ENCODE measurements around the gene HMHB1.

The HMHB1 gene

DNA sequence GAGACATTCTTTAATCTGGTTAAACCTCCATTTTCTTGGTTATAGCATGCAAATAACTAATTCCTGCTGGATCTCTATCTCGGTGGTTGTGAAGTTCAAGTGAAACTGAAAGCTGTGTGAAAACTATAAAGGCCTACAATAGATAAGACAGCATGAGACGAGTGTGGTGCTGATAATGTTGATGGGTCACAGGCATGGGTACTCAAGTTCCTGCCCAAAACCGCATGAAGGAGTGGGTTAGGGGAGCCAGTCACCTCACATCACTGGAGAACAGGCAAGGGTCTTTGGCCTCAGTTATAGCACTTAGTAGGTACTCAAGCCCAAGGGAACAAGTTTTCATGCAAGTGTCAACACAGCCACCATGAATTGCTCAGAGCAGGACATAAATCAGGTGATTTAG lies 16.7 kb downstream of the HMHB1 start:
- DNase-seq (ENCODE audit: low spot score), result no peak
- TF ChIP-seq, protein P1, sequence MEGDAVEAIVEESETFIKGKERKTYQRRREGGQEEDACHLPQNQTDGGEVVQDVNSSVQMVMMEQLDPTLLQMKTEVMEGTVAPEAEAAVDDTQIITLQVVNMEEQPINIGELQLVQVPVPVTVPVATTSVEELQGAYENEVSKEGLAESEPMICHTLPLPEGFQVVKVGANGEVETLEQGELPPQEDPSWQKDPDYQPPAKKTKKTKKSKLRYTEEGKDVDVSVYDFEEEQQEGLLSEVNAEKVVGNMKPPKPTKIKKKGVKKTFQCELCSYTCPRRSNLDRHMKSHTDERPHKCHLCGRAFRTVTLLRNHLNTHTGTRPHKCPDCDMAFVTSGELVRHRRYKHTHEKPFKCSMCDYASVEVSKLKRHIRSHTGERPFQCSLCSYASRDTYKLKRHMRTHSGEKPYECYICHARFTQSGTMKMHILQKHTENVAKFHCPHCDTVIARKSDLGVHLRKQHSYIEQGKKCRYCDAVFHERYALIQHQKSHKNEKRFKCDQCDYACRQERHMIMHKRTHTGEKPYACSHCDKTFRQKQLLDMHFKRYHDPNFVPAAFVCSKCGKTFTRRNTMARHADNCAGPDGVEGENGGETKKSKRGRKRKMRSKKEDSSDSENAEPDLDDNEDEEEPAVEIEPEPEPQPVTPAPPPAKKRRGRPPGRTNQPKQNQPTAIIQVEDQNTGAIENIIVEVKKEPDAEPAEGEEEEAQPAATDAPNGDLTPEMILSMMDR (IDR thresholded peaks at IDR 0.05; ENCODE audit: extremely low read depth, missing control alignments), result no peak

DNA sequence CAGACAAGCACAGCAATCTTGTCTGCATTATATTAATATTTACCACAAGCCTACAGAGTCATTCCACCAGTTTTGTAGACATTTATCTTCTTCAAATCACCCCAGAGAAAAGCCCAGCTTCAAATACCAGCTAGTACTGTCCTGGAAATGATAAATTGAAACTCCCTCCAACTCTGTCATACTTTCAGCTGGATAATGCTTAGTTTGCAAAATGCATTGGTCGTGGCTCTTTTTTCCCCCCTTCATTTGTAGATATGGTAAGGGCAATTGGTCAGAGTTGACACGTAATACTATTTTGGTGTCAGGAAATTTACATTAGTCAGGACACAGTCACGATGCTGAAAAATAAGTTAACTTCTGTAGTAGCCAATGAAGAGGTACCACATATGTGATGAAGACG lies 21.2 kb downstream of the HMHB1 start:
- no peak for DNase-seq (ENCODE audit: low spot score)
- TF ChIP-seq, protein P1 (IDR thresholded peaks at IDR 0.05; ENCODE audit: extremely low read depth, missing control alignments), result no peak

DNA sequence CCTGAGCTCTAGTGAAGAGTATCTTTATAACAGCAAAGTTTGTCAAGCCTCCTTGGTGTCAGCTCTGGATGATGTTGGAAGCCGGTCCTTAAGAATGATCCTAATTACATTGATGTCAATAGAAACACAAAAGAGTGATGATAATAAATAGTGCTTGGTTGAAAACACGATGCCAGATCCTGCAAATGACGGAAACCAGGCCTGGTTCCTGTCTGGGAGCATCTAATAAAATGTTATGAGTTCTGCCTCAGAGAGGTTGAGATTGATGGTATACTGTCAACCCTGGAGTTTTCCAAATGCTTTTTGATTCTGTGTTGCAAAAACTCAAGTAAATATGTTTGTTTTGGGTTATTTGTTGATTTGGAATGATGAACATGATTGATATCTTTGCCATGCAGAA lies 23.3 kb downstream of the HMHB1 start:
- no peak for DNase-seq (ENCODE audit: low spot score)
- TF ChIP-seq, protein P1 (IDR thresholded peaks at IDR 0.05; ENCODE audit: extremely low read depth, missing control alignments), result no peak

DNA sequence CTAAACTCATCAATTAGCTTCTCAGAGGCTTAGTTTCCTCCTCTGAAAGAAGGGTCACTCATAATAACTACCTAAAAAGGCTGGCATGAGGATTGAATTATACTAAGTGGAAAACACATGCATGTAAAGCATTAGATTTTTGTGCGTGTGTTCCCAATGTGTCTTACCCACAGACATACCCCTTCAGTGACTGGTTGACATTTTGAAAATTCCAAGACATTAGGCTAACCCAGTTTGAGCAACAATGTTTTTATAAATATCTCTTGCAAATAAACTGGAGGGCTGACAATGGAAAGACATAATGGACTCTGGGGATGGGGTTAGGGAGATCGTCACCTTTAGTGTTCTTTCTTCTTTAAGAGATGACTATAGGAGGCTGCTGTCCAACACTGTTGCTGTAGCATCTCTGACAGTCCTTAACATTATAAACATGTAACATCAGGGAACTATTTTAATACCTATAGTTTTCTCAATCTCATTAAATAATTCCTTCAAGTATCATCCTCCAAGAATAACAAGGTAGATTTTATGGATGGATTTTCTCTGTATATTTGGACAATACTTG lies 24.3 kb downstream of the HMHB1 start:
- TF ChIP-seq, protein P1 (IDR thresholded peaks at IDR 0.05; ENCODE audit: extremely low read depth, missing control alignments), result no peak
- DNase-seq (ENCODE audit: low spot score), result no peak

DNA sequence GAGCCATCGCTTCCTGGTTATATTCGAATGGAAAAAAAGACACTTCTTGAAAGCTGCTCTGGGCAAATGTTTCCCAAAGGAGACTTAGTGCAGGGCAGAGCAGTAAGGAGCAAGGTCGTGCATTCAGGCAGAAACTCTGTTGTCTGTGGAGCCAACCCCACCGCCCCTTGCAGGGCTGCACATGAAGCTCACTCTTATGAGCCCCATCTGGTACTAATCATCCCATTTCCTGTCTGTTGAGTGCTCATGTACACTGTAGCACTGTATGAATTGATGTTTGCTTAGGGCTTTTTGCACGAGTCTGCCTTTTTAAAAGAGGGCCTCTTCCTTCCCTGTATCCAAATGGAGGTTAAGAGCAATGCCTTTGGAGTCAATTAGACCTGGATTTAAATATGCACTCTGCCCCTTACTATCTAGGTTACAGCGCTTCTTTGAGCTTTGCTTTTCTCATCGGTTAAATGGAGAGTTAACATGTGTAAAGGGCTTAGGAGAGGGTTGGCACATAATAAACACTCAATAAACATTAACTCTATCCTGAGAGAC lies 25.4 kb downstream of the HMHB1 start:
- TF ChIP-seq, protein P1 (IDR thresholded peaks at IDR 0.05; ENCODE audit: extremely low read depth, missing control alignments), result no peak
- DNase-seq (ENCODE audit: low spot score), result no peak

DNA sequence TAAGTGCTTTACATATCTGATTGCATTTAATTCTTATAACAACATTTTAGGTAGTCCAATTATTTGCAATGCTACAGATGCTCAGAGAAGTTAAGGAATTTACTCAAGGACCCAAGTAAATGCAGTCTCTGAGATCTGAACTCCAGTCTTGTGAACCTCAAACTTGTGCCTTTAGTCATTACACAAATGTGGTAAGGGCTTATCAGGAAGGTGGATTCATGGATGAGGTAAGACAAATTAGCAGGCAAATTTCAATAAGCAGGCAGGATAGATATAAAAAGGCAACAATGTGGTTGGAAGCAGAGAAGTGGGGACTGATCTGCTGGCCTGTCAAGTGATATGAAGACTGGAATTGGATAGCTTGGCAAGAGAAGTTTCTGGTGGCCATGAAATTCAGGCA lies 29.5 kb downstream of the HMHB1 start:
- TF ChIP-seq, protein P1 (IDR thresholded peaks at IDR 0.05; ENCODE audit: extremely low read depth, missing control alignments), result no peak

DNA sequence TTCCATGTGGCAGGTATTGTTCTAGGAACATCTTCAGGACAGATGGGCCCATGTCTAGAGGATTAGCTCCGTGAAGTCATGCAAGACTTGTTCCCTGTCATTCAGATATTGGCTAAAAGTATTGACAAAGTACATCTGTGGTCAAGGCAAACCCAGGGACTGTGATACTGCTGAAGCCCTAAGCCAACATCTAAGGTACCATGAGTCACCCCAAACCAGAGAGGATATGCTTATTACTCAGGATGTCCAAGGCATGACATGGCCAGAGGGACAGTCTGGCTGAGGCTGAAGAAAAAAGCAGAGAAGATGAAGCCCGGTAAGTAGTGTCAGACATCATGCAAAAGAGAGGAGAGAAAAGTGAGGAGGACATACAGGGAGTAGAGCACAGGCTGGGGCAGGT lies 31.0 kb downstream of the HMHB1 start:
- no peak for DNase-seq (ENCODE audit: low spot score)
- TF ChIP-seq, protein P1 (IDR thresholded peaks at IDR 0.05; ENCODE audit: extremely low read depth, missing control alignments), result no peak

More for the DNA sequence above, 29.5 kb downstream of the HMHB1 start:
- DNase-seq (ENCODE audit: low spot score), result no peak

Measured in GM20000 (cell line).